Hippocampal formation (tissue), 2 donors: ENCODE results near the gene NANOS2.
A peak's percentile ranks its signal among the peaks of the same experiment; 100 is the strongest.
"Not testable (repeated sequence)": the region's sequence is repeated elsewhere in the genome, so short reads cannot be mapped to it uniquely, and the experiment has no call there.

ENCODE experiments used
- DNase-seq, 2 donors: peaks; one replicate each; lab custom pipeline; 2025; lab: John Stamatoyannopoulos, UW

NANOS2 gene

DNA sequence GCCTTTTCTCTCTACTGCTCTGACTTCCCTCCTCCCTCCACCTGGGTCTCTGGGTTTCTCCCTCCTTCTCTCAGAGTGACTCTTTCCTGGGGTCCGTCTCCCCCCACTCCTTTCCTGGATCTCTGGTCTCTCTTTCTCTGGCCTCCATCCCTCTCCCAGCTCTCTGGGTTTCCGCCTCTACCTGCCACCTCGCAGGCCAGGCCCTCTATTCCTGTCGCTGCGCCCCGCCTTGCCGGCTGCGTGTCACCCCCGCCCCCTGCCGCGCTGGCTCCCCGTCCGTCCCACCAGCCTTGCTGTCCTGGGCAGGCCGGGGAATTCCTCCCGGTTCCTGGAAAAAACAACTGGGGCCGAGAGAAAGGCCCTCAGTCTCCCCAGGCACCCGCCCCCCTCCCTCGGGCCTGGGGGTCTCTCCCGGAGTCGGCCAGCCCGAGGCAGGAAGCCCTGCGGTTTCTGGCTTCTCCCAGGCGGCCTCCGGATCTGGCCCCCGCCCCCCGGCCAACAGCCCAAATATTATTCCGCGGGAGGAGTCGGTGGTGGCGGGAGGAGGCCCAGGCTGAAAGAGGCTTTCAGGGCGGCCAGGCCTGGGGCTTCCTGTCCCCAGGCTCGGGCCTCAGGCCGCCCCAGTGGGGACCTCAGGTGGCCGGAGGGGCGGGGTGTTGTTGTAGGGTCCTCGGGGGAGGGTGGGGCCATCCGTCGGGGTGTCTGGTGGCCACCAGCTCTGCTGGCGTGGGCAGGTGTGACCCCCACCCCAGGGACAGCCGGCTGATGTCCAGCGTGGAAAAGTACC lies 38.0 kb downstream of the NANOS2 start:
- no peak for DNase-seq

DNA sequence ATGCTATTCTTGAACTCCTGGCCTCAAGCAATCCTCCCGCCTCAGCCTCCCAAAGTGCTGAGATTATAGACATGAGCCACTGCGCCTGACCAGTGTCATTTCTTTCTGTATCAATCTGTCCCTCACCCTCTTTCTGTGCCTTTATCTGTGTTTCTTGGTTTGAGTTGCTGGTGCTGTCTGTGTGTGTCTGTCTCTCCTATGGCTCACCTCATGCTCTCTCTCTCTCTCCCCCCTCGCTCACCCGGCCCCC lies 38.5 kb downstream of the NANOS2 start:
- no peak for DNase-seq

- no peak for DNase-seq
Observed at GRCh38 chr19:45874620-45874966, 40.0 kb downstream of the NANOS2 start.

GRCh38 chr19:45873219-45873772 lies 41.3 kb downstream of the NANOS2 start:
- DNase-seq, result no peak

DNA sequence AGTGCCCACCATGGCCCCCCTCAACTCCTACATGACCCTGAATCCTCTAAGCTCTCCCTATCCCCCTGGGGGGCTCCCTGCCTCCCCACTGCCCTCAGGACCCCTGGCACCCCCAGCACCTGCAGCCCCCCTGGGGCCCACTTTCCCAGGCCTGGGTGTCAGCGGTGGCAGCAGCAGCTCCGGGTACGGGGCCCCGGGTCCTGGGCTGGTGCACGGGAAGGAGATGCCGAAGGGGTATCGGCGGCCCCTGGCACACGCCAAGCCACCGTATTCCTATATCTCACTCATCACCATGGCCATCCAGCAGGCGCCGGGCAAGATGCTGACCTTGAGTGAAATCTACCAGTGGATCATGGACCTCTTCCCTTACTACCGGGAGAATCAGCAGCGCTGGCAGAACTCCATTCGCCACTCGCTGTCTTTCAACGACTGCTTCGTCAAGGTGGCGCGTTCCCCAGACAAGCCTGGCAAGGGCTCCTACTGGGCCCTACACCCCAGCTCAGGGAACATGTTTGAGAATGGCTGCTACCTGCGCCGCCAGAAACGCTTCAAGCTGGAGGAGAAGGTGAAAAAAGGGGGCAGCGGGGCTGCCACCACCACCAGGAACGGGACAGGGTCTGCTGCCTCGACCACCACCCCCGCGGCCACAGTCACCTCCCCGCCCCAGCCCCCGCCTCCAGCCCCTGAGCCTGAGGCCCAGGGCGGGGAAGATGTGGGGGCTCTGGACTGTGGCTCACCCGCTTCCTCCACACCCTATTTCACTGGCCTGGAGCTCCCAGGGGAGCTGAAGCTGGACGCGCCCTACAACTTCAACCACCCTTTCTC lies 42.3 kb downstream of the NANOS2 start:
- no peak for DNase-seq

GRCh38 chr19:45870798-45871197 lies 43.8 kb downstream of the NANOS2 start:
- DNase-seq, result no peak

GRCh38 chr19:45867241-45867640 lies 47.3 kb downstream of the NANOS2 start:
- DNase-seq, result not testable (repeated sequence)

DNA sequence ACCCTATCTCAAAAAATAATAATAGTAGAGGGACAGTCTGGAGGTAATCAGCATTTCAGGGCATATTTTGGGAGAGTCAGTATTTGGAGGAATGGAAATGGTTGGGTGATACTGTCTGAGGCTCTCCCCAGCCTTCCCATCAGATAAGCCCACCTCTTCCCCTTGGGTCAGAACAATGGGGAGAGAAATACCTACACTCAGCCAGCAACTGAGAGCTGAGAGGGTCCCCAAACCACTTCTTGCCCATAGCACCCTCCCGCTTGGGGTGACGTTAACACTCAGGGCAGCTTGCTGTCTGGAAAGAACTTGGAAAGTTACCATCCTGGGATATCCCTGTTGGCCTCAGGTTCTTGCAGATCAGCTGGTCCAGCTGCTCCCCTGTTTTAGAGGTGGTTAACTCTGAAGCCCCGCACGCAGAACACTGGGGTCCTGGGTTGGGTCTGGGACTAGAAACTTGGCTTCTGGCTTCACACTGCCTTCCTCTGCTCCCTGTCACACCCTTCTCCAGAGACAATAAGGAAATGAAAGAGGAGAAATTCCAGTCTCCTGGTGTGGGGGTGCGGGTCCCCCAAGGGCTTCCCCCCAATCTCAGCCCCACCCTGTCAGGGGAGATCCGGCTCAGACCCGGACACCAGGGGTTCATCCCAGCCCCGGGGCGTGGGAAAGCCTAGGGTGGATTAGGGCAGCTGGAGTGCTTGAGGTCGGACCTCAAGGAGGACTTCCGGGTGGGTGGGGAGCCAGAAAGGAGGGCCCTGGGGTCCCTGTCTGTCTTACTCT lies 48.0 kb downstream of the NANOS2 start:
- DNase-seq, result no peak

GRCh38 chr19:45865269-45865948 lies 49.2 kb downstream of the NANOS2 start:
- no peak for DNase-seq

GRCh38 chr19:45864629-45865082 lies 49.9 kb downstream of the NANOS2 start:
- no peak for DNase-seq

DNA sequence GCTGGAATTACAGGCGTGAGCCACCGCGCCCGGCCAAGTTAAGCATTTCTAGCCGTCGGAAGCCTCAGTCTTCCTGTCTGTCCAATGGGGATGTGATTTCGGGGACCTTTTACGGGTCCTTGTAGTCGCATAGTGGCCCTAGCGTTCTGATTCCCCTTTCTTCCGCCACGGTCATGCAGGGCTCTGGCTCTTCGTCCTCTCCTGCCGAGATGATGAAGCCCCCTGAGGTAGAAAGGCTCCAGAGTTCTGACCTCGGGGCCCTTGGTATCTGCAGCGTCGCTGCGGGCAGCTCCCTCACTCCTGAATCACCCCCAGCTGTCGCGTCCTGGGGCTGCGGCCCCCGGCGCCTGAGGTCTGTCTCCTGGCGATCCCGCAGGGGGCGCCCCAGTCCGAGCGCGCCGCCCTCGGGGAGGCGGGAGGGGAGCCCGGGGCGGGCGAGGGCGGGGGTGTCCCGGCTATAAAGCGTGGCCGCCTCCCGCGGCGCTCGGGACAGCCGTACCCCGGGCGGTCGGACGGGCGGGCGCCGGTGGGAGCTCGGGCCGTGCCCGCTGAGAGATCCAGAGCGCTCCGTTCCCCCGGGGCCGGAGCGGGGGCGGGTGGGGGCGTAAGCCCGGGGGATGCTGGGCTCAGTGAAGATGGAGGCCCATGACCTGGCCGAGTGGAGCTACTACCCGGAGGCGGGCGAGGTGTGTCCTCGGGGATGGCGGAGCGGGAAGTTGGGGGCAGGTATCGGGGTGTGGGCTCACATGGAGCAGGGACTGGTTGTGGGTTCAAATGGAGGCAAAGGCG lies 50.5 kb downstream of the NANOS2 start, which contains the start of gene FOXA3:
Gene FOXA3 (plus strand): TSS at position 487 of the 789 bp plus-strand sequence. CDS start 131 bp downstream, at position 618.
- DNase-seq, result peak in 1 of 2 donors; percentile 5

DNA sequence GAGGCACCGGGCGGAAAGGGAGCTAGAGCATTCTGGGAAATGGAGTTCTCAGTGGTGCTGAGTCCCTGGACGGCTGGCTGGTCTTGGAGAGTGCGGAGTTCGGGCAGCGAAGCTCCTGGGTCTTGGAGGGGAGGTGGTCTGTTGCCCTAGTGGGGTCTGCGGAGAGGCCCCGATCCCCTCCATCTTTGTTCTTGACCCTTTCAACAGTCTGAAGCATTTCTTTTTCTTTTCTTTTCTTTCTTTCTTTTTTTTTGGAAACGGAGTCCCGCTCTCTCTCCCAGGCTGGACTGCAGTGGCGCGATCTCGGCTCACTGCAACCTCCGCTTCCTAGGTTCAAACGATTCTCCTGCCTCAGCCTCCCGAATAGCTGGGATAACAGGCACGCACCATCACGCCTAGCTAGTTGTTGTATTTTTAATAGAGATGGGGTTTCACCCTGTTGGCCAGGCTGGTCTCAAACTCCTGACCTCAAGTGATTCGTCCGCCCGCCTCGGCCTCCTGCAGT lies 51.2 kb downstream of the NANOS2 start:
- DNase-seq, result no peak
